SIG-M5 treated with dmso at 0.1 percent for 504 hours (cell line): ENCODE data around the gene ABCG8.
"Not testable (repeated sequence)": the region's sequence is repeated elsewhere in the genome, so short reads cannot be mapped to it uniquely, and the experiment has no call there.

Experiments
- DNase-seq: peaks from one replicate; lab custom pipeline; 2025; ENCODE audit not compliant: unreplicated experiment; lab: John Stamatoyannopoulos, UW

The ABCG8 gene

DNA sequence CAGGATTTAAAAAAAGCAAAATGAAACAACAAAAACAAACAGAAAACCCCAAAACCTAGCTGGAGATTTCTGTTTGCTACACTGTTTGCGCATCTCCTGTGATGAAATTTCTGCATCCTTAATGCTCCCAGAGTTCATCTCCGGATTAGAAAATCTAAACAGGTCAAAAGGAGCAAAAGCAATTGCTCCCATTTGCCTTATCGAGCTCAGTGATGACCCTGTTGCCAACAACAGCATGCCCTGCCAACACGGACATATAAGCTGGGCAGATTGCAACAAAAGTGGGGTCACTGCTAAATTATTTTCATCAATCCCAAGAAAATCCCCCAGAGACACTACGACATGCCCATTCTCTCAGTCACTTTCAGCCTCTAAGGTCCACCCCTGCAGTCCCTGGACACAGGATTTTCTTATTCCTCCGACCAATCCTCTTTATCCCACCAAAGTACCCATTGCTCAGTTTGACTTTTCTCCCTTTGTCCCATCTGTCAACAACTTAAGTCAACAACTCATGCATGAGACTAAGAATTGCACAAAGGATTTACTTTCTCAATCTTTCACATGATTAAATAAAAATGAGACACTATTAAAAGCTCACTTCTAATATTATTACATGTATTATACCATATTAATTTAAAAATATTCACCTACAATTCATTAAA lies 67.8 kb downstream of the ABCG8 start:
- DNase-seq = no peak

GRCh38 chr2:43911136-43911790 lies 72.5 kb downstream of the ABCG8 start:
- not testable (repeated sequence) for DNase-seq

- DNase-seq = no peak
Observed at GRCh38 chr2:43924463-43924862, 85.7 kb downstream of the ABCG8 start.

DNA sequence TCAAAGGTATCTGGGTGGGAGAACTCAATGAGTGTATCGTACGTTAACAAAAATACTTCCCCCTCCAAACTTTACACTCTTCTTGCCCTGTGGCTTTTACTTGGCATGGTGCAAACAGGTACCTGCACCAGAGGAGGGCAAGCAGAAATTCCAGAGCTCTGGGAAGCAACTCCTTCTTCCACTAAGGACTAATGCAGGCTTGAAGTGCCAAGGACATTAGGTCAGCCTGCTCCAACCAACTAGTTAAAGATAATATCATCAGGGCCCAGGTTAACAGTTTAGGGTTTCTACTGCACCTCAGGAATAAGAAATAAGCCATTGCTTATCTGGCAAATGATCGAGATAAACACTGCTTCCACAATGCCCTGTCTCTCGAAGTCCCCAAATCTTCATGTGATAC lies 86.7 kb downstream of the ABCG8 start:
- DNase-seq = no peak

- DNase-seq = no peak
Observed at GRCh38 chr2:43927442-43927841, 88.7 kb downstream of the ABCG8 start.

DNA sequence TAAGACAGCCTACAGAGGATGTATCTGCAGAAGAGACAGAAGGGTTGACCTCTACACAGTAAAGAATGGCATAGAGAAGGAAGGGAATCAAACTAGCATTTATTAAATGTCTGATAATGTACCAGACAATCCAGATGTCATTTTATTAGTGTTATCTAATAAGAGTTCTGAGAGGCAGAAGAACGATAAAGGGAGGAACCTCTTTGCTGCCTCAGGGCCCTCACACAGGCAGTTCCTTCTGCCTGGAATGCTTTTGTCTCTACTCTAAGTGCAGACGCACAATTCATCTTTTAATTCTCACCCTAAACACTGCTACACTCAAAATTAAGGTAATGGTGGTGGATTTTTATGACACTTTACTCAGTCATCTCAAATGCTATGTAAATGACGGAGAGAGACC lies 92.5 kb downstream of the ABCG8 start:
- no peak for DNase-seq
